Spleen (tissue), 7 donors: ENCODE measurements around the gene SPTAN1.

ENCODE experiments used
- POLR2A ChIP-seq, 3 donors: fragments of 450-650 bp; IDR thresholded peaks; one replicate each; pipeline ENCODE4 v1.5.1; 2017; ENCODE audit warnings: antibody characterized with exemption in 3 of 3, mild to moderate bottlenecking in 1 of 3
- TF ChIP-seq, protein P1 (sequence below), 11 experiments: fragments of 200-600 bp in 7 of 11; fragments of 450-650 bp in 4 of 11; sonication (generic) in 4 of 11; IDR thresholded peaks in 8 of 11; conservative IDR thresholded peaks in 3 of 11; 1 replicate in 7 of 11; 2 replicates in 4 of 11; pipeline versions ENCODE4 v1.4.0 to v1.8.0; 2016 to 2021; ENCODE audit warnings: antibody characterized with exemption in 11 of 11, inconsistent platforms in 4 of 11, mild to moderate bottlenecking in 1 of 11
- donor health status: DM: no; HTN: no; CAD: no; lungs with moderate emphysema.
- donor health status: DM: no; HTN: no; CAD: no.
- donor health status: DM: no; HTN: no; CAD: no.

DNA sequence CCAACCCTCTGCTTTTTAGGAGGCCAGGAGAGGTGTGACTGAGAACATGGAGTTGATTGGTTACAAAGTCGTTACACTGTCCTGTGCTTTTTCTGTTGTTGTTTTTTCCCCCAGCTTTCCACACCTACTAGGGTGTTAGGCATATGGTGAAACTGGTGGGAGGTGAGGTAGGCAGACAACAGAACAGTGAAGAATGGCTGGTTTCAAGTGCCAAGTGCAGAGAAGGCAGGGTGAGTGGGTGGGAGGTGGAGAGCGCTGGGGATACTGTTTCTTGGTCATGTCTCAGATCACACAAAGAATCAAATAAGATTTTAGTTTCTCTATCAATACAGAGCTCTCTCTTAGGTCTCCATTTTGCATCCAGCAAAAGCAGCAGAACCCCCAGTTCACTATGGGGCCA is 2.2 kb upstream of the SPTAN1 start:
- no peak for TF ChIP-seq POLR2A (IDR thresholded peaks at IDR 0.05)
- TF ChIP-seq, protein P1, sequence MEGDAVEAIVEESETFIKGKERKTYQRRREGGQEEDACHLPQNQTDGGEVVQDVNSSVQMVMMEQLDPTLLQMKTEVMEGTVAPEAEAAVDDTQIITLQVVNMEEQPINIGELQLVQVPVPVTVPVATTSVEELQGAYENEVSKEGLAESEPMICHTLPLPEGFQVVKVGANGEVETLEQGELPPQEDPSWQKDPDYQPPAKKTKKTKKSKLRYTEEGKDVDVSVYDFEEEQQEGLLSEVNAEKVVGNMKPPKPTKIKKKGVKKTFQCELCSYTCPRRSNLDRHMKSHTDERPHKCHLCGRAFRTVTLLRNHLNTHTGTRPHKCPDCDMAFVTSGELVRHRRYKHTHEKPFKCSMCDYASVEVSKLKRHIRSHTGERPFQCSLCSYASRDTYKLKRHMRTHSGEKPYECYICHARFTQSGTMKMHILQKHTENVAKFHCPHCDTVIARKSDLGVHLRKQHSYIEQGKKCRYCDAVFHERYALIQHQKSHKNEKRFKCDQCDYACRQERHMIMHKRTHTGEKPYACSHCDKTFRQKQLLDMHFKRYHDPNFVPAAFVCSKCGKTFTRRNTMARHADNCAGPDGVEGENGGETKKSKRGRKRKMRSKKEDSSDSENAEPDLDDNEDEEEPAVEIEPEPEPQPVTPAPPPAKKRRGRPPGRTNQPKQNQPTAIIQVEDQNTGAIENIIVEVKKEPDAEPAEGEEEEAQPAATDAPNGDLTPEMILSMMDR (IDR thresholded peaks at IDR 0.05 in 8 of 11, conservative IDR thresholded peaks at IDR 0.05 in 3 of 11) = no peak
